LNCaP clone FGC (cell line): Measurements from ENCODE around the gene ATP8B4.

Source experiments
- DNase-seq: peaks from one replicate; pipeline ENCODE4 v3.0.0-alpha.2; 2011; ENCODE audit warnings: low read depth
- H3K4me3 ChIP-seq: 2 replicates; pipeline ENCODE4 v1.5.1; 2011; ENCODE audit warnings: mild to moderate bottlenecking, low read depth, low read length, control low read depth
- TF ChIP-seq, protein P1 (sequence below): IDR thresholded peaks from 2 replicates; pipeline ENCODE4 v1.5.1; 2012; ENCODE audit warnings: mild to moderate bottlenecking; ENCODE audit not compliant: control insufficient read depth, insufficient read depth; ENCODE audit errors: extremely low read depth

The ATP8B4 gene

DNA sequence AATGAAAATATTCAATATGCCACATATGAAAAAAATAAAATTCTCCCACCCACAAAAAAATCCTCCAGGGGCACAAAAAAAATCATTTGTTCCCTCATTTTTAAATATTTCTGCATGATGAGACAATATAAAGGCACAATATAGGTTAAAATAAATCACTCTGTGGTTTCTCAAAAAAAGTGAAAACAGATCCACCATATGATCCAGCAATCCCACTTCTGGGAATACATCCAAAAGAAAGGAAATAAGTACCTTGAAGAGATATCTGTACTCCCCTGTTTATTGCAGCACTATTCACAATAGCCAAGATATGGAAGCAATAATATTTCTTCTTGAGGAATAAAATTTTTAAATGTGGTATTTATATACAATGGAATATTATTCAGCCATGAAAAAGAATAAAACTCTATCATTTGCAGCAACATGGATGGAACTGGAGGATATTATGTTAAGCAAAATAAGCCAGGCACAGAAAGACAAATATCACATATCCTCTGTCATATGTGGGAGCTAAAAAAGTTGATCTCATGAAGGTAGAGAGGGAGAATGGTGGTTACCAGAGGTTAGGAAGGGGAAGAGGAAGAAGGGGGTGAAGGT is 1.5 kb downstream of the ATP8B4 start:
- TF ChIP-seq, protein P1, sequence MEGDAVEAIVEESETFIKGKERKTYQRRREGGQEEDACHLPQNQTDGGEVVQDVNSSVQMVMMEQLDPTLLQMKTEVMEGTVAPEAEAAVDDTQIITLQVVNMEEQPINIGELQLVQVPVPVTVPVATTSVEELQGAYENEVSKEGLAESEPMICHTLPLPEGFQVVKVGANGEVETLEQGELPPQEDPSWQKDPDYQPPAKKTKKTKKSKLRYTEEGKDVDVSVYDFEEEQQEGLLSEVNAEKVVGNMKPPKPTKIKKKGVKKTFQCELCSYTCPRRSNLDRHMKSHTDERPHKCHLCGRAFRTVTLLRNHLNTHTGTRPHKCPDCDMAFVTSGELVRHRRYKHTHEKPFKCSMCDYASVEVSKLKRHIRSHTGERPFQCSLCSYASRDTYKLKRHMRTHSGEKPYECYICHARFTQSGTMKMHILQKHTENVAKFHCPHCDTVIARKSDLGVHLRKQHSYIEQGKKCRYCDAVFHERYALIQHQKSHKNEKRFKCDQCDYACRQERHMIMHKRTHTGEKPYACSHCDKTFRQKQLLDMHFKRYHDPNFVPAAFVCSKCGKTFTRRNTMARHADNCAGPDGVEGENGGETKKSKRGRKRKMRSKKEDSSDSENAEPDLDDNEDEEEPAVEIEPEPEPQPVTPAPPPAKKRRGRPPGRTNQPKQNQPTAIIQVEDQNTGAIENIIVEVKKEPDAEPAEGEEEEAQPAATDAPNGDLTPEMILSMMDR, result no peak
- no peak overlapping the region for H3K4me3 ChIP-seq
- DNase-seq, result no peak

DNA sequence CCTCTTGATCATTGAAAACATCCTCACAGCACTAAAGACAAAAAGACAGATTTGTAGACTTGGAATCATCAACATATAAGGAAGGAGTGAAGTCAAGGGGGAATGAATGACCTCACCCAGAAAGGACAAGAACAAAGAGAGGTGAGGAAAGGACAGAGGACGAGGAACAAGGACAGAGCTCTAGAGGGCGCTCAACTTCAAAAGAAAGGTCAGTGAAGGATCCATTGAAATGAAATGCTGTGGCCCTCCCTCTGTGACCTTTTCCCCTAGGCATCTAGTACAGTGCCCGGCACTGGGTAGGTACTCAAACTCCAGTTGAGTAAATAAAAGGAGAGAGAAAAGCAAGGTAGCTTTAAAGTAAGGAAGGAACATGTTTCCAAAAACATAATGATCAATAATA is 2.6 kb downstream of the ATP8B4 start:
- TF ChIP-seq, protein P1, result peak; percentile 19; the same call in 1 of the 2 replicates
- H3K4me3 ChIP-seq, result no peak overlapping the region
- DNase-seq, result no peak

DNA sequence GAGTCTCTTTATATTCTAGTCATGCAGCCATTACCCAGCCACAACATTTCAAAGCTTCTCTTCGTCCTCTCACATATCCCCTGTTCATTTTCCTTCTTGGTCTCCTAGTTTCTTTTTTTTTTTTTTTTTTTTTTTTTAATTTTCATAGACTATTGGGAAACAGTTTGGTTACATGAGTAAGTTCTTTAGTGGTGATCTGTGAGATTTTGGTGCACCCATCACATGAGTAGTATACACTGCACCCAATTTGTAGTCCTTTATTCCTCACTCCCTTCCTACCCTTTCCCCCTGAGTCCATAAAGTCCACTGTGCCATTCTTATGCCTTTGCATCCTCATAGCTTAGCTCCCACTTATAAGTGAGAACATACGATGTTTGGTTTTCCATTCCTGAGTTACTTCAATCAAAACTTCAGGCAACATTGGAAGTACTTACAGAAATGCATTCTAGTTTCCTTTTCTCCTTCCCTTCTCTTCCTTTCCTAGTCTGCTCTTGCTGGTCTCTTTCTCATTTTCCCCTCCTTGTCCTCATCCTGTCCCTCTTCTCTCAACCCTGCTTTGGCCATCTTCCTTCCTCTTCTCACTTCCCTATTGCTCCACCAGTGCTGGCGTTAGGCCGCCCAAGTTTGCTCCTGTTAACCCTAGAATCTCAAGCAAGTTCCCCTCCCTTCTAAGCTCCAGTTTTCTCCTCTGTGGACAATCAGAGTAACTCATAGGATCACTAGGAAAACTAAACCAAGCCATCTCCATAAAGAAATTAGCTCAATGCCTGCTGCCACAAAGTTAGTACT is 4.8 kb downstream of the ATP8B4 start:
- TF ChIP-seq, protein P1, result no peak
- no peak overlapping the region for H3K4me3 ChIP-seq
- no peak for DNase-seq

DNA sequence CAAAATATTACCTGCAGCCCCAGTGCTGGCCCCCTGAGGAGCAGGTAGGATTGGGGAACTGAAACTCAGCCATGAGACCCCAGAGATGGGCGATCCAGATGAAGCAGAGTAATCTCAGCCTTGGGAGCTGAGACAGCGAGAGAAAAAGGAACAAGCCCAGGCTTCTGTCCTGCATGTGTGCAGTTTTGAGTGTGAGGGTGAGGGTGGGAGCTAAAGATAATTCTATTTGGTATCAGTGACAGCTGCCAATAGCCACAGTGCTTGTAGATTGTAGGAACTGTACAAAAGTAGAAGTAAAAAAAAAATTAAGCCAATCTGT is 5.9 kb downstream of the ATP8B4 start:
- TF ChIP-seq, protein P1, result no peak
- H3K4me3 ChIP-seq, result no peak overlapping the region
- no peak for DNase-seq

DNA sequence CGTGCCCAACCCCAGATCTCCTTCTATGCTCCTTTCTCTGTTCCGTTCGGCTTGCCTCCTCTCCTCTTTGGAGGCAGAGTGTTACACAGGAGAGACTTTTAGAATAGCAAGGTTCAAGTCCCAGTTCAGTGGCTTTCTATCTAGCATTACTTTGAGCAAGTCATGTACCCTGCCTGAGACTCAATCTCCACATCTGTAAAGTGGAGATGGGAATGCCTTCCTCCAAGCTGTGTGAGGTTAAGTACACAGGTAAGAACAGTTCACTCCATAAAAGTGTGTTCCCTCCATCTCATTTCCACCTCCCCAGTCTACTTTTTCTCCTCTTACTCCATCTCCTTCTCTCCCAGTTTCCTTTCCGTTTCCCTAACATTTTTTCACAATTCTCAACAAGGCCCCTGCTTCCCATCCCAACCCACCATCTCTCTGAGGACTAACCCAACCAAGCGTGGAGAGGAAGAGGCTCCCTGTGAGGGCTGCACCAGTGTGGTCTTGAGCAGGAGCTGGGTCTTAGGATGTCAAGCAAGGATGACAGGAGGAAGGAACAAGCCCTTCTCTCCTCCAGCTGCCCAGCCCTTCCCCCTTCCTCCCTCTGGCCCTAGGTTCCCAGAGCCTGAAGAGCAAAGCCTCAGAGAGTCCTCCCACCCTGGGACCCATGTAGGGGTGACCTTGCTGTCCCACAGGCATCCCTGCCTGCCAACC is 6.4 kb downstream of the ATP8B4 start:
- TF ChIP-seq, protein P1, result no peak
- no peak for DNase-seq
- H3K4me3 ChIP-seq, result no peak overlapping the region

DNA sequence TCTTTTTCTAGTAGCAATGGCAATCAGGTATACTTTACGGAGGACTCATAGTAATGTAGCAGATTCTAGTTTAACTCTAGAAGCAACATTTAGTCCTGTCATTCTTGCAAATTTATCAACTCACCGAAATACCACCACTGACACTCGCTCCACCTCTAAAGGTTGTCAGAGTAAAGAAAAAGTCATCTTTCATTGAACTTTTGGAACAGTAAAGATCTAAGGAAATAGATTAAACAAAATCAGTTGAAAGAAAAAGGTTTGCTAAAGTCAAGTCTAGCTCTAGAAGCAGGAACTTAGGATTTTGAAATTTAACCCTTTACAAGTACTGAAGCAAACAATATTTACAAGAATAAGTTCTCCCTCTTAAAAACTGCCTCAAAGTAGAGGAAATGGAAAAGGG is 8.7 kb downstream of the ATP8B4 start:
- no peak overlapping the region for H3K4me3 ChIP-seq
- DNase-seq, result no peak

More for the DNA sequence above, 8.7 kb downstream of the ATP8B4 start:
- TF ChIP-seq, protein P1, result no peak
